H9 (cell line): ENCODE measurements around the gene RFX1. TPM values are rescaled to one million over a fixed set of nuclear protein-coding genes. Genes with fewer than 3 reads are reported as not detected.

Experiments used
- DNase-seq: peaks from one replicate; pipeline ENCODE4 v3.0.0-alpha.2; 2017
- H2AFZ ChIP-seq: one replicate; pipeline ENCODE4 v1.6.1; 2013; ENCODE audit warnings: mild to moderate bottlenecking, low read length, control low read depth, moderate library complexity
- H2AK5ac ChIP-seq: 2 replicates; pipeline ENCODE4 v1.6.1; 2013; ENCODE audit warnings: low read length, control low read depth, mixed read lengths; ENCODE audit not compliant: insufficient read length
- H2BK120ac ChIP-seq: one replicate; pipeline ENCODE4 v1.6.1; 2013; ENCODE audit warnings: low read depth, mild to moderate bottlenecking, low read length, control low read depth, inconsistent platforms; ENCODE audit not compliant: poor library complexity, severe bottlenecking
- H2BK12ac ChIP-seq: 2 replicates; pipeline ENCODE4 v1.6.1; 2013; ENCODE audit warnings: low read length, control low read depth, mixed read lengths, low read depth; ENCODE audit not compliant: insufficient read length
- H2BK15ac ChIP-seq: 2 replicates; pipeline ENCODE4 v1.6.1; 2013; ENCODE audit warnings: low read depth, low read length, control low read depth
- H2BK20ac ChIP-seq: one replicate; pipeline ENCODE4 v1.6.1; 2013; ENCODE audit warnings: low read depth, mild to moderate bottlenecking, low read length, control low read depth, inconsistent platforms; ENCODE audit not compliant: poor library complexity, severe bottlenecking
- H2BK5ac ChIP-seq: 2 replicates; pipeline ENCODE4 v1.6.1; 2013; ENCODE audit warnings: low read length, control low read depth, mixed read lengths; ENCODE audit not compliant: insufficient read length
- H3K14ac ChIP-seq: 2 replicates; pipeline ENCODE4 v1.6.1; 2013; ENCODE audit warnings: low read length, control low read depth; ENCODE audit not compliant: insufficient read depth
- H3K18ac ChIP-seq: 2 replicates; pipeline ENCODE4 v1.6.1; 2013; ENCODE audit warnings: low read depth, mild to moderate bottlenecking, mixed read lengths, low read length, control low read depth; ENCODE audit not compliant: insufficient read length
- H3K23ac ChIP-seq: 2 replicates; pipeline ENCODE4 v1.6.1; 2013; ENCODE audit warnings: low read length, control low read depth, mixed read lengths, low read depth; ENCODE audit not compliant: insufficient read length
- H3K23me2 ChIP-seq: 2 replicates; pipeline ENCODE4 v1.6.1; 2013; ENCODE audit warnings: low read depth, mild to moderate bottlenecking, mixed read lengths, low read length, control low read depth; ENCODE audit not compliant: insufficient read length, poor library complexity, severe bottlenecking
- H3K27ac ChIP-seq: 2 replicates; pipeline ENCODE4 v1.5.1; 2013; ENCODE audit warnings: low read length, control low read depth, mixed read lengths, low read depth; ENCODE audit not compliant: insufficient read length
- H3K27me3 ChIP-seq: 2 replicates; pipeline ENCODE4 v1.6.1; 2013; ENCODE audit warnings: low read length, control low read depth, inconsistent platforms; ENCODE audit not compliant: insufficient read depth
- H3K4ac ChIP-seq: 2 replicates; pipeline ENCODE4 v1.6.1; 2013; ENCODE audit warnings: low read depth, mild to moderate bottlenecking, control low read depth, inconsistent platforms, low read length, moderate library complexity
- H3K4me1 ChIP-seq: 2 replicates; pipeline ENCODE4 v1.6.1; 2013; ENCODE audit warnings: low read length, control low read depth, inconsistent platforms; ENCODE audit not compliant: insufficient read depth
- H3K4me2 ChIP-seq: 2 replicates; pipeline ENCODE4 v1.6.1; 2013; ENCODE audit warnings: low read length, control low read depth, mixed read lengths; ENCODE audit not compliant: insufficient read length, insufficient read depth
- H3K56ac ChIP-seq: 2 replicates; pipeline ENCODE4 v1.6.1; 2013; ENCODE audit warnings: low read depth, mild to moderate bottlenecking, mixed read lengths, low read length, control low read depth; ENCODE audit not compliant: insufficient read length
- H3K79me1 ChIP-seq: 2 replicates; pipeline ENCODE4 v1.6.1; 2013; ENCODE audit warnings: low read depth, mild to moderate bottlenecking, moderate library complexity, low read length, control low read depth, inconsistent platforms; ENCODE audit not compliant: insufficient read depth, poor library complexity, severe bottlenecking
- H3K79me2 ChIP-seq: 2 replicates; pipeline ENCODE4 v1.6.1; 2013; ENCODE audit warnings: low read length, control low read depth, inconsistent platforms; ENCODE audit not compliant: insufficient read depth
- H3K9ac ChIP-seq: 2 replicates; pipeline ENCODE4 v1.6.1; 2013; ENCODE audit warnings: low read length, control low read depth, mixed read lengths; ENCODE audit not compliant: insufficient read length; ENCODE audit errors: extremely low read depth
- H3K9me3 ChIP-seq: one replicate; pipeline ENCODE4 v1.6.1; 2013; ENCODE audit warnings: low read depth, low read length, inconsistent platforms; ENCODE audit not compliant: control insufficient read depth
- H3T11ph ChIP-seq: one replicate; pipeline ENCODE4 v1.6.1; 2013; ENCODE audit warnings: mild to moderate bottlenecking, low read length, control low read depth, inconsistent platforms
- H4K20me1 ChIP-seq: one replicate; pipeline ENCODE4 v1.6.1; 2013; ENCODE audit not compliant: control insufficient read depth, insufficient read length, insufficient read depth
- H4K5ac ChIP-seq: 2 replicates; pipeline ENCODE4 v1.6.1; 2013; ENCODE audit warnings: low read depth, mild to moderate bottlenecking, mixed read lengths, low read length, control low read depth; ENCODE audit not compliant: insufficient read length
- H4K8ac ChIP-seq: replicated peaks from 2 replicates; pipeline ENCODE4 v1.6.1; 2013; ENCODE audit warnings: low read length, control low read depth, mixed read lengths, low read depth; ENCODE audit not compliant: insufficient read length
- H4K91ac ChIP-seq: 2 replicates; pipeline ENCODE4 v1.6.1; 2013; ENCODE audit warnings: low read depth, mild to moderate bottlenecking, moderate library complexity, mixed read lengths, low read length, control low read depth; ENCODE audit not compliant: insufficient read length
- H3K27ac Mint-ChIP-seq, 3 experiments: 2 replicates in 2 of 3; 3 replicates in 1 of 3; pipeline ENCODE4 v1.8.0; 2020 to 2021; ENCODE audit warnings: mixed read lengths in 3 of 3, mild to moderate bottlenecking in 1 of 3, moderate library complexity in 1 of 3
- H3K27me3 Mint-ChIP-seq: 2 replicates; pipeline ENCODE4 v1.8.0; 2021; ENCODE audit warnings: low read depth, mild to moderate bottlenecking, moderate library complexity, mixed read lengths
- H3K36me3 Mint-ChIP-seq, 3 experiments: 2 replicates in 2 of 3; 3 replicates in 1 of 3; pipeline ENCODE4 v1.8.0; 2020 to 2021; ENCODE audit warnings: low read depth in 3 of 3, mixed read lengths in 3 of 3; ENCODE audit not compliant: insufficient read depth in 1 of 3
- H3K4me1 Mint-ChIP-seq, 2 experiments: 2 replicates each; pipeline ENCODE4 v1.8.0; 2020; ENCODE audit warnings: mixed read lengths in 2 of 2
- H3K4me3 Mint-ChIP-seq, 2 experiments: 2 replicates in 1 of 2; 3 replicates in 1 of 2; pipeline ENCODE4 v1.8.0; 2020 to 2021; ENCODE audit warnings: mild to moderate bottlenecking in 2 of 2, mixed read lengths in 2 of 2, moderate library complexity in 1 of 2
- H3K9me3 Mint-ChIP-seq, 2 experiments: 2 replicates in 1 of 2; 3 replicates in 1 of 2; pipeline ENCODE4 v1.8.0; 2020; ENCODE audit warnings: mild to moderate bottlenecking in 2 of 2, mixed read lengths in 2 of 2, moderate library complexity in 1 of 2
- WGBS: extraction: QIAGEN DNeasy Blood & Tissue Kit; methylation state at CpG from one replicate; pipeline ENCODE4 v1.1.7; 2013; ENCODE audit warnings: missing lambda C conversion rate, low lambda C conversion rate, mixed read lengths; ENCODE audit not compliant: insufficient read length; ENCODE audit errors: extremely low coverage; 5-methylcytosine and 5-hydroxymethylcytosine counted together
- total RNA-seq: library from RNA; stranded (reverse); gene quantifications from 2 replicates; pipeline ENCODE4 v1.2.1, GENCODE V29; 2021
- TF ChIP-seq, protein P1 (sequence below): fragments of 200-600 bp; sonication (generic); conservative IDR thresholded peaks from 3 replicates; pipeline ENCODE4 v1.8.0; 2021; ENCODE audit warnings: antibody characterized with exemption, mild to moderate bottlenecking

The RFX1 gene
- total RNA-seq, 1 experiment from 2014 or later, result 21.4 TPM

- Histone ChIP-seq H3K23ac (no peak overlapping the region), H4K8ac (no peak overlapping the region), H2AK5ac (no peak overlapping the region), H3K79me2 (no peaks in the 10 kb centered on the region), H2AFZ (no peak overlapping the region), H3K4me2 (no peak overlapping the region), H3K14ac (no peak overlapping the region), H3K18ac (no peak overlapping the region), H3K23me2 (peaks cover 6% of the 10 kb centered on the region), H3K27me3 (peaks cover 8% of the 10 kb centered on the region), H3K9me3 (no peaks in the 10 kb centered on the region), H3K4ac (no peak overlapping the region), H2BK12ac (no peak overlapping the region), H3K4me1 (no peaks in the 10 kb centered on the region; the same call in 1 of the 2 replicates), H3K9ac (no peak overlapping the region), H3T11ph (no peak overlapping the region), H3K79me1 (no peaks in the 10 kb centered on the region), H4K91ac (no peak overlapping the region), H2BK5ac (no peak overlapping the region), H4K5ac (no peak overlapping the region), H2BK15ac (no peak overlapping the region), H2BK20ac (no peak overlapping the region), H3K27ac (no peak overlapping the region), H2BK120ac (no peak overlapping the region), H3K56ac (no peak overlapping the region), H4K20me1 (no peaks in the 10 kb centered on the region)
- TF ChIP-seq, protein P1, sequence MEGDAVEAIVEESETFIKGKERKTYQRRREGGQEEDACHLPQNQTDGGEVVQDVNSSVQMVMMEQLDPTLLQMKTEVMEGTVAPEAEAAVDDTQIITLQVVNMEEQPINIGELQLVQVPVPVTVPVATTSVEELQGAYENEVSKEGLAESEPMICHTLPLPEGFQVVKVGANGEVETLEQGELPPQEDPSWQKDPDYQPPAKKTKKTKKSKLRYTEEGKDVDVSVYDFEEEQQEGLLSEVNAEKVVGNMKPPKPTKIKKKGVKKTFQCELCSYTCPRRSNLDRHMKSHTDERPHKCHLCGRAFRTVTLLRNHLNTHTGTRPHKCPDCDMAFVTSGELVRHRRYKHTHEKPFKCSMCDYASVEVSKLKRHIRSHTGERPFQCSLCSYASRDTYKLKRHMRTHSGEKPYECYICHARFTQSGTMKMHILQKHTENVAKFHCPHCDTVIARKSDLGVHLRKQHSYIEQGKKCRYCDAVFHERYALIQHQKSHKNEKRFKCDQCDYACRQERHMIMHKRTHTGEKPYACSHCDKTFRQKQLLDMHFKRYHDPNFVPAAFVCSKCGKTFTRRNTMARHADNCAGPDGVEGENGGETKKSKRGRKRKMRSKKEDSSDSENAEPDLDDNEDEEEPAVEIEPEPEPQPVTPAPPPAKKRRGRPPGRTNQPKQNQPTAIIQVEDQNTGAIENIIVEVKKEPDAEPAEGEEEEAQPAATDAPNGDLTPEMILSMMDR, result no peak
- no peak overlapping the region for H3K4me3 Mint-ChIP-seq
- no peak overlapping the region; a peak in 1 of 7 replicates for H3K27ac Mint-ChIP-seq
- H3K4me1 Mint-ChIP-seq, result peaks cover 9 to 18% of the 10 kb centered on the region in 2 experiments
- no peak for DNase-seq
- peaks cover 16 to 23% (median 18%) of the 10 kb centered on the region in 3 experiments for H3K36me3 Mint-ChIP-seq
- peaks cover 27% of the 10 kb centered on the region for H3K27me3 Mint-ChIP-seq
- no peaks in the 10 kb centered on the region; a peak in 1 of 5 replicates for H3K9me3 Mint-ChIP-seq
- no CpG with 5 or more reads among the region's 6 CpGs for WGBS
Observed at GRCh38 chr19:14054099-14054498, 48.0 kb upstream of the RFX1 start.
